ENCODE data around the gene ZNF561.
A peak's percentile ranks its signal among the peaks of the same experiment; 100 is the strongest.
"Not testable (repeated sequence)": the region's sequence is repeated elsewhere in the genome, so short reads cannot be mapped to it uniquely, and the experiment has no call there.

ZNF561 gene

DNA sequence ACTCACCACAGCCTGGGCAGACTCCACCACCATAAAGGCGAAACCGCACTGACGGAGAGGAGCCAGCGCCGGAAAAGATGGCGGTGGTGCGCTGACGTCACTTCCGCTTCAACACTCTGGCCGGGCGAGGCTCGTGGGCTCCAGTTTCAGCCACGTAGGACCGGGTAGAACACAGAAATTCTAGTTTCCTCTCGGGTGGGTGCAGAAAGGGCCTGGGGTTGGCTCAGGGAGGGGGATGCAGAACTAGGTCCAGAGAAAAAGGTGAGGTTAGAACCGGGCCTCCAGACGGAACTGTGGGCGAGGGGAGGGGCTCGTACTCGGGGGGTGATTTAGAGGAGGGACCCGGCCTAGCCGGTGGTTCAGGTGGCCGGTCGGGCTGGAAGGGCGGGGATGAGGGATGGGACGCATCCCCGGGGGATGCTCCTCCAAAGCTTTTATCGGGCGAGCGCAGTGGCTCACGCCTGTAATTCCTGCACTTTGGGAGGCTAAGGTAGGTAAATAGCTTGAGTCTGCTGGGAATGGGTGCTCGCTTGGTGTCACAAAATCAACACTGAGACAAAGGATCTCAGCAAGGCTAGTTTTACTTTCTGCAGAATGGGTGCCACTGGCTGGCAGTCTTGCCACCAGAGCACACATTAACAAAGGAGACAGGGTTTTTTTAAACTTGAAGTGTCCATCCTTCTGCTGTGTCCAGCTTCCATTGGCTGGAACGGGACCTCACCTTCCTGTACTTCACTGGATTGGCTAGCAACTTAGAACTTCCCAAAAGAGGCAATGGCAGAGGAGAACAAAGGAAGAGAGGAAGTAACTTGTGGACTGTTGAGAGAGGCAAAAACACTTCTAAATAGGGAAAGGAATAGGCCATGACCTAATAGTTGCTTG is at the start of gene ZNF561:
Gene ZNF561, minus strand, starts transcription at position 77 of the 882 bp plus-strand sequence. CDS start 1,776 bp downstream, outside the sequence.
- DNase-seq (ENCODE audit: low spot score): peak; percentile 89

DNA sequence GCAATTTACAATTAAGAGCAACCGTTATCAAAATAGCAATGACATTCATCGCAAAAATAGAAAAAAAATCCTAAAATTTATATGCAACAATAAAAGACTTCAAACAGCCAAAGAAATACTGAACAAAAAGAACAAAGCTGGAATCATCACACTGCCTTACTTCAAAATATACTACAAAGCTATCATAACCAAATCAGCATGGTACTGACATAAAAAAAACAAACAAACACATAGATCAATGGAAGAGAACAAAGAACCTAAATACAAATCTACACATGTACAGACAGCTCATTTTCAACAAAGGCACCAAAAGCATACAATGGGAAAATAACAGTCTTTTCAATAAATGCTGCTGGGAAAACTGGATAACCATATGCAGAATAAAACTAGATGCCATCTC is 47.5 kb upstream of the ZNF561 start:
- DNase-seq (ENCODE audit: low spot score): no peak

DNA sequence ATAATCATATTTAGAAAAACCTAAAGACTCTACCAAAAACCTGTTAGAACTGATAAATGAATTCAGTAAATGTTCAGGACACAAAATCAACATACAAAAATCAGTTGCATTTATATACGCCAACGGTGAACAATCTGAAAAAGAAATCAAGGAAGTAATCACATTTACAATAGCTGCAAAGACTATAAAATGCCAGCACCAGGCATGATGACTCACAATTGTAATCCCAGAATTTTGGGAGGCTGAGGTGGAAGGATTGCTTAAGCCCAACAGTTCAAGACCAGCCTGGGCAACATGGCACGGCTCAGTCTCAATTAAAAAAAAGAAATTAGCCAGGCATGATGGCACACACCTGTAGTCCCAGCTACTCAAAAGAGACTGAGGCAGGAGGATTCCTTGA is 46.9 kb upstream of the ZNF561 start:
- no peak for DNase-seq (ENCODE audit: low spot score)

DNA sequence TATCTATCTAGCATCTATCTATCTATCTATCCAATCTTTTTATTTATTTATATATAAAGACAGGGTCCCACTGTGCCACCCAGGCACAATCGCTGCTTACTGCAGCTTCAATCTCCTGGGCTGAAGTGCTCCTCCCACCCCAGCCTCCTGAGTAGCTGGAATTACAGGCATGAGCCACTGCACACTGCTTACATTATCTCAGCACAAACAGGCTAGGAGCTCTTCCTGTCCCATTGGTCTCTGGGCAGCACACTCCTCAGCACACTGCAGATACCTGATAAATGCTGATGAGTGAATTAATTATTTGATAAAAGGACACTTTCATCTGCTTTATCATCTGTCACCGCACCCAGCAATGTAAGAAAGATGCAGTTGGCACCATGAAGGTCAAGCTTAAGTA is 37.7 kb upstream of the ZNF561 start:
- DNase-seq (ENCODE audit: low spot score): no peak

DNA sequence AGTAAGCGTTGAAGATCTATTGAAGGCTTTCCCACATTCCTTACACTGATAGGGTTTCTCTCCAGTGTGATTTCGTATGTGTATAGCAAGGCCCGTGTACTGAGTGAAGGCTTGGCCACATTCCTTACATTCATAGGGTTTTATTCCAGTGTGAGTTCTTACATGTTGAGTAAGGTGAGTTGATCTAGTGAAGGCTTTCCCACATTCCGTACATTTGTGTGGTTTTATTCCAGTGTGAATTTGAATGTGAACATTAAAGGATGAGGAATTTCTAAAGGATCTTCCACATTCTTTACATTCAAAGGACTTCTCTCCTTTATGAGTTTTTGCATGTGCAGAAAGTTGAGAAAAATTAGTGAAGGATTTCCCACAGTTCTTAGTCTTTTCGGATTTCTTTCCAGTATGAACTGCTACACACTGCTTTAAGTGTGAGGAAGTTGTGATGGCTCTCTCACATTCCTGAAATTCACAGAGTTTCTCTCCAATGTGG is 32.1 kb upstream of the ZNF561 start:
- not testable (repeated sequence) for DNase-seq (ENCODE audit: low spot score)

DNA sequence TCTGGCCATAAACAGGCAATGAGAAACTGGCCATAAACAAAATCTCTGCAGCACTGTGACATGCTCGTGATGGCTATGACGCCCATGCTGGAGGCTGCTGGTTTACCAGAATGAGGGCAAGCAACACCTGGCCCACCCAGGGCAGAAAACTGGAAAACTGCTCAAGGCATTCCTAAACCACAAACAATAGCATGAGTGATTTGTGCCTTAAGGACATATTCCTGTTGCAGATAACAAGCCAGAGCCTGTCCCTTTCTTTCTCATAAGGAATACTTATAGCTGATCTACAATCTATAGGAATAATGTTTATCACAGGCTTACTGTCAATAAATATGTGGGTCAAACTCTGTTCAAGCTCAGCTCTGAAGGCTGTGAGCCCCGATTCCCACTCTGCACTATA is 30.4 kb upstream of the ZNF561 start:
- DNase-seq (ENCODE audit: low spot score): not testable (repeated sequence)

DNA sequence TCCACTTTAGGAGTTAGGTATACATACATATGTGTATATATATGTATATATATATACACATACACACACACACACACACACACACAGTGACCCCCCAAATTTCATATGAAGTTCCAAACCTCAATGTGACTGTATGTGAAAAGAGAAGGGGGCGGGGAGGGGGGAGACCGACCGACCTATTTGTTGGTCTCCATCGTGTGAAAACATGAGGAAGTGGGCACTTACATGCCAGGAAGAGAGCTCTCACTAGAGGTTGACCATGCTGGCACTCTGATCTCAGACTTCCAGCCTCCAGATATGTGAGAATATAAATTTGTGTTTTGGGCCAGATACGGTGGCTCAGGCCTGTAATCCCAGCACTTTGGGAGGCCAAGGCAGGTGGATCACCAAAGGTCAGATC is 29.3 kb upstream of the ZNF561 start:
- no peak for DNase-seq (ENCODE audit: low spot score)

DNA sequence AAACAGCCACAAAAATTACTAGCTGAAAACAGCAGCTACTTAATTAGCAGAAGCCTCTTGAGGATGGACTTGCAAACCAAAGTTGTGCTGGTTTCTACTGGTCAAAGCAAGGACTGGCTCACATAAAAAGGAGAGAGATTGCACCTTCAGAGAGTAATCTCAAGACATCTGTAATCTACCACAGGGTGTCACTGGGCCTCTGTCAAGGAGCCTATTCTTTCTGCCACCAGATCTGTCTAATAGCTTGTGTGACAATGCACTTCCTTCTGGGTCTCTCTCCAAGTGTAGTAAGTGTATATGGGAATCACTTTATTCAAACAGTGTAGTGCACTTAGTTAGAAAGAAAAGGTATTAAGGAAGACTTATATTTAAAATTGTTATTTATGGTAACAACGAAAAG is 24.4 kb upstream of the ZNF561 start:
- DNase-seq (ENCODE audit: low spot score): no peak

DNA sequence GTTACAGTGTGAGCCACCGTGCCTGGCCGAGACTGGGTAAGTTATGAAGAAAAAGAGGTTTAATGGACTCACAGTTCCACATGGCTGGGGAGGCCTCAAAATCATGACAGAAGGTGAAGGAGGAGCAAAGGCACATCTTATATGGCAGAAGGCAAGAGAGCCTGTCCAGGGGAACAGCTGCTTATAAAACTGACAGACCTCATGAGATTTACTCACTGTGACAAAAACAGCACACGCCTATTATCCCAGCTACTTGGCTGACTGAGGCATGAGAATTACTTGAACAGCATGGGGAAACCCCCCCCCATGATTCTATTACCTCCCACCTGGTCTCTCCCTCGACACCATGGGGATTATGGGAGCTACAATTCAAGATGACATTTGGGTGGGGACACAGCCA is 23.4 kb upstream of the ZNF561 start:
- DNase-seq (ENCODE audit: low spot score): no peak

DNA sequence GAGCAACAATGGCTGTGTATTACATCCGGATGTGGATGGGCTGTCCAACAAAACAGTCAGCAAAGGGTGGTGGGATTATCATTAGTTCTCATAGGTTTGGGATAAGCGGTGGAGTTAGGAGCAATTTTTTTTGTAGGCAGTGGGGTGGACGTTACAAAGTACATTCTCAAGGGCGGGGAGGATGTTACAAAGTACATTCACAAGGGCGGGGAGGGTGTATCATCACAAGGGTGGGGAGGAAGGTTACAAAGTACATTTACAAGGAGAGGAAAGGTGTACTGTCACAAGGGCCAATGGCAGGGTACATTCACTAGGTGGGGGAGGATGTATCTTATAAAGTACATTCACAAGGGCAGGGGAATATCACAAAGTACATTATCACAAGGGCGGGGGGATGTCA is 20.8 kb upstream of the ZNF561 start:
- no peak for DNase-seq (ENCODE audit: low spot score)

DNA sequence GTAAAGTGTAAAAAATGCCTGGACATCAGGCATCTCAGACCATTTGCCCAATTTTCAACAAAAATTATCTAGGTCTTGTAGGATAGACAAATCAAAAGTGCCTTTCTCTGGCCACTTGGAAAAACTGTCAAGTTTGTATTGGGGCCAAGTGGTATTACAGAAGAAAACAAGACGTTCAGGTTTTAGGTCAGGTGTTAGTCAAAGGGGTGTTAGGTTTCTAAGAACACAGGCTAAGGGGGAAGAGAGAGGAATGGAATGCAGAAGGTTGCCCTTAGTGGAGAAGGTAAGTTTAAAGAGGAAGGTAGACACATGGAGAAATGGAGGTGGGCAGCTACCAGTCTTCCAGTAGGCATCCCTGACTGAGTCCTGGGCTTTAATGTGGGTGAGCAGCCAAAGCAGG is 19.9 kb upstream of the ZNF561 start:
- no peak for DNase-seq (ENCODE audit: low spot score)

DNA sequence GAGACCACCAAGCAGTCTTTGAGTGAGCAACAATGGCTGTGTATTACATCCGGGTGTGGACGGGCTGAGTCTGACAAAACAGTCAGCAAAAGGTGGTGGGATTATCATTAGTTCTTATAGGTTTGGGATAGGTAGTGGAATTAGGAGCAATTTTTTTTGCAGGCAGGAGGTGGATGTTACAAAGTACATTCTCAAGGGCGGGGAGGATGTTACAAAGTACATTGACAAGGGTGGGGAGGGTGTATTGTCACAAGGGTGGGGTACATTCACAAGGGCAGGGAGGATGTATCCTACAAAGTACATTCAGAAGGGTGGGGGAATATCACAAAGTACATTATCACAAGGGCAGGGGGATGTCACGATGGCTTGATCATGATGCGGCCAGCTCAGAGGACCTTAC is 15.0 kb upstream of the ZNF561 start:
- DNase-seq (ENCODE audit: low spot score): no peak

DNA sequence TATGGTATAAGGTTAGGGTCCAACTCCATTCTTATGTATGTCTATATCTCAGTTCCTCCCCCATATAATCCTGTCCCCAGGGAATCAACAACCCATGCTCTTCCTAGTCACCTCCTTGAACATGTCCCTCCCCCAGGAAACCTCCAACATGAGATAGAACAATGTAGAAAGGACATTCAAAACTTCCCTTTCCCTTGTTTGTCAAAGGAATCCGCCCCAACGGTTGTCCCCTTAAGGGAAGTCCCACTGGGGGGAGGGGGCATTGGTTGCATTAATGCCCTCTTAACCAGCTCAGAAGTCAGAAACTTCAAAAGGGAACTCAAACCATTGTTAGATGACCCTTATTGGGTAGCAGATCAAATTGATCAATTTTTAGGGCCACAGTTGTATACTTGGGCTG is 6.8 kb upstream of the ZNF561 start:
- DNase-seq (ENCODE audit: low spot score): no peak

DNA sequence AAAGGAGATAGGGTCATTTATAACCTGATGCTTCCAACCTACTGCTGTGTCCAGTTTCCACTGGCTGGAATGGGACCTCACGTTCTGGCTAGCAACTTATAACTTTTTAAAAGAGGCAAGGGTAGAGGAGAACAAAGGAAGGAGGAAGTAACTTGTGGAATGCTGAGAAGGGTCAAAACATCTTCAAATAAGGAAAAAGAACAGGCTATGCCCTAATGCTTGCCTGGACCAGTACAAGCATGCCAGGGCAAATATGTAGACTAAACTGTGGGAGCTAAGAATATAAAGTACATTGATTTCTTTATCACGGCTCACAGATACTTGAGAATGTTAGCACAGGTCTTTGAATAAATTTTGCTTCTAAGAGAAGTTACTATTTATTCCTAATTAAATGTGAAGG is 1.5 kb upstream of the ZNF561 start:
- peak; percentile 34 for DNase-seq (ENCODE audit: low spot score)

DNA sequence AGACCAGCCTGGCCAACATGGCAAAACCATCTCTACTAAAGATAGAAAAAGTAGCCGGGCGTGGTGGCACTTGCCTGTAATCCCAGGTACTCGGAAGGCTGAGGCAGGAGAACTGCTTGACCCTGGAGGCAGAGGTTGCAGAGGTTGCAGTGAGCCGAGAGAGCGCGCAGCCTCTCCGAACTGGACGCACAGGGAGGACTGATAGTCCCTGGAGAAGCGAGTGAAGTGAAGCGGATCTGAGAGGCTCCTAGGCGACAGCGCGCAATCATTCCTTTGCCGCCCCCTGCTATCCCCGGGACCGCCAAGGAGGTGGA is 233 bp downstream of the ZNF561 start:
- no peak for DNase-seq (ENCODE audit: low spot score)

DNA sequence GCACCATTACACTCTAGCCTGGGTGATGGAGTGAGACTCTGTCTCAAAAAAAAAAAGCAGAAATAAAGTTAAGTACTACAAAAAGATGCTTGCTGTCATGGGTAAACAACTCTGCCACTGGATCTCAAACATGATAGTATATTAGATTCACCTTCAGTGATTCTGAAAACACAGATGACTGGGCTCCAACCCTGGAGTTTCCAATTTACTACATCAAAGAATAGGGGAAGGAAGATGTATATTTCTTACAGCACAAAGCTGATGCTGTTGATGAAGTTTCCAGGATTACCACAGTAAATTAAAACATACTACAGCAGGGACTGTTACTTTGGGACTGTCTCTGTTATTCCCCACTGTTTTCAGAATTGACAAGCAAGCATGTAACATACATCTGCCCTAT is 5.2 kb downstream of the ZNF561 start:
- no peak for DNase-seq (ENCODE audit: low spot score)

DNA sequence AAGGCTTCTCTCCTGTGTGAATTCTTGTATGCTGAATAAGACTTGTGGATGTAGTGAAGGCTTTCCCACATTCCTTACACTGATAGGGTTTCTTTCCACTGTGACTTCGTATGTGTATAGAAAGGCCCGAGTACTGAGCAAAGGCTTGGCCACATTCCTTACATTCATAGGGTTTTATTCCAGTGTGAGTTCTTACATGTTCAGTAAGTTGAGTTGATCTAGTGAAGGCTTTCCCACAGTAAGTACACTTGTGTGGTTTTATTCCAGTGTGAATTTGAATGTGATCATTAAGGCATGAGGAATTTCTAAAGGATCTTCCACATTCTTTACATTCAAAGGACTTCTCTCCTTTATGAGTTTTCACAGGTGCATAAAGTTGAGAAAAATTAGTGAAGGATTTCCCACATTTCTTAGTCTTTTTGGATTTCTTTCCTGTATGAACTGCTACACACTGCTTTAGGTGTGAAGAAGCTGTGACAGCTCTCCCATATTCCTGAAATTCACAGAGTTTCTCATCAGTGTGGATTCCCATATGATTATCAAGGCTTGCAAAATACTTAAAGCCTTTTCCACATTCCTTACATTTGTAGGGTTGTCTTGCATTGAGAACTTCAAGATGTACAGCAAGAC is 10.4 kb downstream of the ZNF561 start:
- no peak for DNase-seq (ENCODE audit: low spot score)

DNA sequence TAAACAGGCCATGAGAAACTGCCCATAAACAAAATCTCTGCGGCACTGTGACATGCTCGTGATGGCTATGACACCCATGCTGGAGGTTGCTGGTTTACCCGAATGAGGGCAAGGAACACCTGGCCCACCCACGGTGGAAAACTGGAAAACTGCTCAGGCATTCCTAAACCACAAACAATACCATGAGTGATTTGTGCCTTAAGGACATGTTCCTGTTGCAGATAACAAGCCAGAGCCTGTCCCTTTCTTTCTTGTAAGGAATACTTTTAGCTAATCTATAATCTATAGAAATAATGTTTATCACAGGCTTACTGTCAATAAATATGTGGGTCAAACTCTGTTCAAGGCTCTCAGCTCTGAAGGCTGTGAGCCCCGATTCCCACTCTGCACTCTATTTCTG is 12.1 kb downstream of the ZNF561 start:
- no peak for DNase-seq (ENCODE audit: low spot score)

DNA sequence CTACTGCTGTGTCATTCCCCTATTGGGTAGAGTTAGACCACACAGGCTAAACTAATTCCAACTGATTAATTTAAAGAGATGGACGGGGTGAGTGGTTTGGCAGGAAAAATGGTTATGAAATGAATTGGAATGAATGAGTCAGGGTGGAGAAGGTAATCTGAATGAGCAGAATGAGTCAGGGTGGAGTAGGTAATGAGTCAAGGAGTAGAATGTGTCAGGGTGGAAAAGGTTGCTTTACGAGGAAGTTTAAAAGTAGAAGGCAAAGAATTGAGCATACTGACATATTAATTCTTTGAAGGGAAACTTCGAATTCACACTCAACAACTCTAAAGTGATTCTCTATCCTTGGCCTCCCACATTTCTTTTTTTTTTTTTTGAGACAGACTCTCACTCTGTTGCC is 24.0 kb downstream of the ZNF561 start:
- peak; percentile 91 for DNase-seq (ENCODE audit: low spot score)

DNA sequence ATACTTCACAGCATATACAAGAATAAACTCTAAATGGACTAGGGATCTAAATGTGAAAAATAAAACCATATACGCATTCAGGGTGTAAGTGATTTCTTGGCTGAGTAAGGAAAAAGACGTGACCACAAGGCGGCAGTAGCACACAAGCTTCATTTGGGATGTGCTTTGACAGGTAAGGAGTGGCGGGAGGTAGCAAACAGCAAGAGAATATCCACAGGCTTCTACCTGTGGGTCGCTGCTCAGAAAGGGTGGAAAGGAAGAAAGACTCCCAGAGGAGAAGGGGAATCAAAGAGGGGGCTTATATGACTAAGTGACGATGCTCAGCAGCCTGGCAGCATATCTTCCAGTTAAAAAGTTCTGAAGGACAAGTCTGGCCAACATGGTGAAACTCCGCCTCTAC is 34.3 kb downstream of the ZNF561 start:
- DNase-seq (ENCODE audit: low spot score): peak; percentile 77

DNA sequence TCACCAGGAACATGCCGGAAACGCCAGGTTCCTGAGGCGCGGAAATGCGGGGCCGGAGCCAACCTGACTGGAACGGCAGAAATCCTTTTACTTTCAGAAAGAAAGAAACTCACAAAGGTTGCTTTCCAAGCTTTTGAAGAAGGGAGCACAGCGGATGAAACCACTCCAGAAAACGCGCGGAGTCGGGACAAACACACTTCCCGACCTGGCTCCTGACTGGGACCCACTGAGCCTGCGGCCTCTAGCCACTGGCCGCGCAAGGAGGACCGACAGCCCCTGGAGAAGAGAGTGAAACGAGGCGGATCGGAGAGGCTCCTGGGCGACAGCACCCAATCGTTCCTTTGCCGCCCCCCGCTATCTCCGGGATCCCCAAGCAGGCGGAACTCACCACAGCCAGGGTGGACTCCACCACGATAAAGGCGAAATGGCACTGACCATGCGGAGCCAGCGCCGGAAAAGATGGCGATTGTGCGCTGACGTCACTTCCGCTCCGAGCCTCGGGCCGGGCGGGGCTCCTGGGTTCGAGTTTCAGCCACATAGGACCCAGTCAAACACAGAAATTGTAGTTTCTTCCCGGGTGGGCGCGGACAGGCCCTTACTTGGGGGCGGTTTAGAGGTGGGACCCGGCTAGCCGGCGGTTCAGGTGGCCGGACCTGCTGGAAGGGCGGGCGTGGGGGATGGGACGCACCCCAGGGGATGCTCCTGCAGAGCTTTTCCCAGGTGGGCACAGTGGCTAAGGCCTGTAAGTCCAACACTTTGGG is 36.8 kb downstream of the ZNF561 start, which contains the start of gene ZNF121:
Gene ZNF121, minus strand, starts transcription at position 432 of the 761 bp plus-strand sequence. CDS start 16,407 bp downstream, outside the sequence.
- peak; percentile 83 for DNase-seq (ENCODE audit: low spot score)

DNA sequence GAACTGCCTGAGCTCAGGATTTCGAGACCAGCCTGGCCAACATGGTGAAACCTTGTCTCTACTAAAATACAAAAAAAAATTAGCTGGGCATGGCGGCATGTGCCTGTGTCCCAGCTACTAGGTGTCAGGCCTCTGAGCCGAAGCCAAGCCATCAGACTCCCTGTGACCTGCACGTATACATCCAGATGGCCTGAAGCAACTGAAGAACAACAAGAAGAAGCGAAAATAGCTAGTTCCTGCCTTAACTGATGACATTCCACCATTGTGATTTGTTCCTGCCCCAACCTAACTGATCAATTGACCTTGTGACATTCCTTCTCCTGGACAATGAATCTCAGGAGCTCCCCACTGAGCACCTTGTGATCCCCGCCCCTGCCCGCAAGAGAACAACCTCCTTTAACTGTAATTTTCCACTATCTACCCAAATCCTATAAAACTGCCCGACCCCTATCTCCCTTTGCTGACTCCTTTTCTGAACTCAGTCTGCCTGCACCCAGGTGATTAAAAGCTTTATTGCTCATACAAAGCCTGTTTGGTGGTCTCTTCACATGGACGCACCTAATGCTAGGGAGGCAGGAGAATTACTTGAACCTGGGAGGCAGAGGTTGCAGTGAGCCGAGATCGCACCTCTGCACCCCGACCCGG is 38.8 kb downstream of the ZNF561 start:
- not testable (repeated sequence) for DNase-seq (ENCODE audit: low spot score)

Data from kidney tubule cell (primary cell).